Cardiac septum (tissue), 1 donor: ENCODE measurements around the gene SLC25A29. TPM values are rescaled to one million over a fixed set of nuclear protein-coding genes. Genes with fewer than 3 reads are reported as not detected.
"Not testable (repeated sequence)": the region's sequence is repeated elsewhere in the genome, so short reads cannot be mapped to it uniquely, and the experiment has no call there.

Experiments used
- DNase-seq: peaks from one replicate; pipeline ENCODE4 v3.0.0-alpha.2; 2020; ENCODE audit warnings: low spot score
- intact Hi-C: fragments of 100-400 bp; cut with DNase I; formaldehyde crosslinking; loops from one replicate; pipeline ENCODE4 v1.14.0; 2022
- total RNA-seq: library from RNA; stranded (reverse); fragmentation: NEBNext Ultra II Directional; extraction: Animal tissue kit (Norgen Biotek cat#: 25700); gene quantifications from one replicate; pipeline ENCODE4 v1.2.1, GENCODE V29; 2021
- donor health status: DM: no; HTN: no; CAD: no.

SLC25A29 gene
- total RNA-seq, 1 donor from 2014 or later: 29.3 TPM

DNA sequence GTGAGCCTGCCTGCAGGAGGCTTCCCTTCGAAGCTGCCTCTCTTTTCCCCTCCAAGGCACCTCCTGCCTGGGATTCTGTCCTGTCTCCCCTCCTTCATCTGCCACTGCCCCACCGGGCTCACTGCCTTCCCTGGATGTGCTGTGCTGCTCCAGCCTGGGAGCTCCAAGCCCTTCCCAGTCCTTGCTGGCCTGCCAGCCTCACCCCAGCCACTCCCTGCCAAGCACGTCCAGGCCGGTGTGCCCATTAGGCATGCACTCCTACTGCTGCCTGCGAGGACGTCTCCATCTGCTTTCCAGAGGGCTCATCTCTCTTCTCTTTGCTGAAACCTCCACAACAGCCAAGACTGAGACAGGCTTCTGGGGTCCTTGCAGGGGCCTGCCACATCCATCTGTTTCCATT is 8.5 kb upstream of the SLC25A29 start:
- DNase-seq: no peak
- intact Hi-C loops: no loop called here

DNA sequence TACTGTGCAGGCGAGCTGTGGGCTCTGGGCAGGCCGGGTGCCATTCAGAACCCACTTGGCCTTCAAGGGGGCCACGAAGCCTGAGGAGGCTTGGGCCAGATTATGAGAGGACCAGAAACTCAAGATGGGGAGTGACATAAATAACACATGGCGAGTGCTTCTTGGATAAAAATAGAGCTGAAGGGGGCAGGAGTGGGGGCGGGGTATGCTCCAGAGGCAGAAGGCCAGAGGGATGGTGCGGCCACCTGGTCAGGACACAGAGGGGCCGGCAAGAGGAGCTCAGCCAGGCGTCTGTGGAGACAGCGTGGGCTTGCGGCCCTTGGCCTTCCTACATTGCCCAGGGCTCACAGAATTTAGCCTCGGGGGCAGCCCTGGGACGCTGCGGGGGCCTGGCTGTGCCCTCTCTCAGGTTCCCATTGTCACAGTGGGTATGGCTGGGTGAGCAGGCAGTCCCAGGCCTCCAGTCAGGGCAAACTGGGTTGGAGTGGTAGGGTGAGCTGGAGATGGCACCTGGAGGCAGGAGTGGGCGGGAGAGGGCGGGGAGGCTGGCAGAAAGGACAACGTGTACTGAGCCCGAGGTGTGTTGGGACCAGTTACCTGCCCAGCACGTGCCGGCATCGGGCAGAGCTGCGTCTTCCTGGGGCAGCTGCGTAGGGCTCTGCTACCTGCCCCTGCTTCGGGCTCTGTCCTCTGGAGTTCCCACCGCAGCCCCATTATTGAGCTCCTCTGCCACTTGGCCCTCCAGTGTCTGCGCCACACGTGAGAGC is 7.4 kb upstream of the SLC25A29 start:
- DNase-seq: no peak
- intact Hi-C loops: no loop called here

DNA sequence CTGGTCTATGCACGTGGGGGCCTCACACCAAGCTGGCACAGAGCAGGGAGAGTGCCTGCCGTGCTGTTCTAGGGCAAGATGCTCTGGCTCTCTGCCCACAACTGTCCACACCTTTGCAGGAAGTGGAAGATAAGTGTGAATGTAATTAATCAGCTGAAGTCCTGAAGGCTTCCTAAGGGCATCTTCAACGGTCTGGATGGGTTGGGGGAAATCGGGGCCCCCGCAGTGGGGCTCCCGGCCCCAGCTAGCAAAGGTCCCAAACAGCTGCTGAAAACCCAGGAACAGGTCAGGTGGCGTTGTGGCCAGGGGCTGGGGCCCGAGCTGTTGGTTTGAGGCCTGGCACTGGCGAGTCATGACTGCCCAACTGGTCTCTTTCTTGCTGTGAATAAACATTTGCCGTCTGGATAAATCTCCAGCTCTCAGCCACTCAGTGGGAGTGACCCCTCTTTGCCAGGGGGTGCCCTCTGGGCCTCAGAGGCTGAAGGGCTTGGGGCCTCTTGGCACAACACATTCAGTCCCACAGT is 6.7 kb upstream of the SLC25A29 start:
- intact Hi-C loops: no loop called here
- DNase-seq: no peak

DNA sequence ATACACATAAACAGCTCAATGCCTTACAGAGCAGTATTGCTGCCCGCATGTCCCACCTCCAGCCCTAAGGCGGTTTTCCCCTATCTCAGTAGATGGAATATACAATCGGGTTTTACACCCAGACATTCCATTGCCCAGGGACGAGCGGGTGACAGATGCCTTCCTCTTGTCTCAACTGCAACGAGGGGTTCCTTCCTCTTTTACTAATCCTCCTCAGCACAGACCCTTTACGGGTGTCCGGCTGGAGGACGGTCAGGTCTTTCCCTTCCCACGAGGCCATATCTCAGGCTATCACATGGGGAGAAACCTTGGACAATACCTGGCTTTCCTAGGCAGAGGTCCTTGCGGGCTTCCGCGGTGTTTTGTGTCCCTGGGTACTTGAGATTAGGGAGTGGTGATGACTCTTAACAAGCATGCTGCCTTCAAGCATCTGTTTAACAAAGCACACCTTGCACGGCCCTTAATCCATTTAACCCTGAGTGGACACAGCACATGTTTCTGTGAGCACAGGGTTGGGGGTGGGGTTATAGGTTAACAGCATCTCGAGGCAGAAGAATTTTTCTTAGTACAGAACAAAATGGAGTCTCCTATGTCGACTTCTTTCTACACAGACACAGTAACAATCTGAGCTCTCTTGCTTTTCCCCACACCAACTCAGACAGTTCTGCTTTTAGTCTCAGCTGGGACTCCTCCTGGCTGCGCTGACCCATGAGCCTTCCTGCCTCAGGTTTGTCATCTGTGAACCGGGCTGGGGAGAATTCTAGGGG is 6.0 kb upstream of the SLC25A29 start:
- DNase-seq, intact Hi-C loops: not testable (repeated sequence)

DNA sequence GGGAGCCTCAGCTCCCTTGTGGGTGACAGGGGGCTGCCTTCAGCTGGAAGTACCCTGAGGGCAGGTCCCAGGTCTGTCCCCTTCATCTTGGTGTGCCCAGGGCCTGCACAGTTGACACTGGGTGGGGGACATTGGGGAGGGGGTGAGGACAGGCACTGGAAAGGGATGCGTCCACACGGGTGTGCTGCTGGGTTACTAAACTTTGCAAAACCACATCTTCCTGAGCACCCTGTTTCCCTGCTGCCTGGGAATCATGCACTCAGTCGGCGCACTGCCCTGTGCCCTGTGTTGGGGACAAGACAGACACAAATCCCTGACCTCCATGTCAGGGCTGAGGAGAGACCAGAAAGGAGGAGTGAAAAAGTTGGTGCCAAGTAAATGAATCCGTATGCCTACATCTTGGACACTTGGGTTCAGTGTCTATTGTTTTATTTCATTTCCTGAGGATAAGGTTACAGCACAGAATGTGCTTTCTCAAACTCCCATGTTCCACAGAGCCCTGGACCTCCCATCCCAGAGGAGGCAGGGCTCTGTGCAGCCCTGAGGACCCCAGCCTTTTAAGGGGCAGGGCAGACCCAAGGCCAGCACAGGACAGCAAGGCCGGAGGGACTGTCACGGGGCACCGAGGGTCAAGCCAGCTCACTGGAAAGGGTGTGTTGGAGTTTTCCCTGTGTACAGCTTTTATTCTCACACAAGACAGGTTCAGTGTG is 2.9 kb upstream of the SLC25A29 start:
- no peak for DNase-seq
- intact Hi-C loops: no loop called here

DNA sequence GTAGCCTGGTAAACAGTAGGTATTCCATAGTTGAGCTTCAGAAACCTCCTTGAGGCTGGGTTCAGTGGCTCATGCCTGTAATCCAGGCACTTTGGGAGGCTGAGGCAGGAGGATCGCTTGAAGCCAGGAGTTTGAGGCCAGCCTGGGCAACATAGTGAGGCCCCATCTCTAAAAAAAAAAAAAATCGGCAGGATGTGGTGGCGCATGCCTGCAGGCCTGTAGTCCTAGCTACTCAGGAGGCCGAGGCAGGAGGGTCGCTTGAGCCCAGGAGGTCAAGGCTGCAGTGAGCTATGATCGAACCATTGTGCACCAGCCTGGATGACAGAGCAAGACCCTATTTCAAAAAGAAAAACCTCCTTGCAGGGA is 2.2 kb upstream of the SLC25A29 start:
- intact Hi-C loops: not testable (repeated sequence)

DNA sequence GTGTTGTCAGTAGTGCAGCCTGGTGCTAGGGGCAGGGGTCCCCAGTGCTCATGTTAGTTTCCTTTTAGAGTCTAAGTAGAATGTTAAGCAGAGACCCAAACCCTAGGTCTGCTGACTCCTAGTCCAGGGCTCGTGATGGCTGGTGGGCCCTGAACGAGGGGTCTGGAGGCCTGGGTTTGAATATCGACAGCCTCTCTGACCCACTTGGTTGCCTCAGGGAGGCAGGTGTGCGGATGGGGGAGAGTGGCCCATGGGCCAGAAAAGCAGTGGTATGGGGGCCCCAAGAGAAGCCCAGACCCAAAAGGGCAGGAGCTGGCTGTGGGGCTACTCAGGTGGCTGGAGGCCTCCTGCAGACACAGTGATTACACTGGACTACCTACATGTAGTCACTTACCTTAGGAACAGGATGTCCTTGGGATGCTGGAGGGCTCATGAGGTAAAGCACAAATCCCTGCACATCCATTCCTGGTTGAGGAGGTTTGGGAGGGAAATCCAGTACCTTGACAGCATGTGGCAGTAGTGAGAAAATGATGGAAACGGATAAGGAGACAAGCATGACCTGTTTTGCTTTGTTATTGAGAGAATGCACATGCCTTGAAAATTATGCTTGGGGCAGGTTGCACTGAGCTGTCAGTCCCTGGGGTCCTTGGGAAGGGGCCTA is 1.7 kb upstream of the SLC25A29 start:
- DNase-seq: no peak
- intact Hi-C loops: no loop called here

More for the DNA sequence above, 2.2 kb upstream of the SLC25A29 start:
- not testable (repeated sequence) for DNase-seq

DNA sequence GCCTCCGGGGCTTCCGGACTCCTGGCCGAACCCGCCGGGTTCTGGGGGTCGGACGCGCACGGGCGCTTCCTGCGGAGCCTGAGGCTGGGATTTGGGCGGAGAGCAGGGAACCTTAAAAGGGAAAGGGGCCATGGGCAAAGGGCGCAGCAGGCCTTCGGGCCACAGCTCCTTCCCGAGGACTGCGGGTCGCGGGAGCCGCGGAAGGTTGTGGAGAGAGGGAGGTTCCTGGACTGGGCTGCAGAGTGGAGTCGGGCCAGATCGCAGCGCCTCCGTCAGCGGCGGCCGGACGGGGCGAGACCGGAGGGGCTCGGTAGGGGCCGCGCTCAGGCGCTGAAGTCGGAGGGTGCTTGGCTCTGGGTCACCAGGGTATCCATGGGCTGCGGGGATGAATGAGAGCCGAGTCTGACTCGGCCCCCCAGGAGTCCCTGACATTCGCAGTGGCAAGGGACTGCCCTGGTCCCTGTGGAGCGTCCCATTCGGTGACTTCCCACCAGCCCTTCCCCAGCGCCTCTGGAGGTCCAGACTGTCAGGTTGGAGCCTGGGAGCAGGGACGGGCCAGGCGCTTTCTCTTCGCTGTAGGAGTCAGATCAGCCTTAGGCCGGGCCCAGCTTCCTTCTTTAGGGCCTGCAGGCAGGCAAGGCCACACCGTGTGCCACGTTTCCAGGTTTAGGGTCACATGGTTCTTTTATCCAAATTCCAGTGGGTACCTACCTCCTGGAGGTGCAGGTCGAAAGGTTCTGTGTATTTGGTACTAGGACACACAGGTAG is 938 bp upstream of the SLC25A29 start:
- intact Hi-C loops: no loop called here
- no peak for DNase-seq

DNA sequence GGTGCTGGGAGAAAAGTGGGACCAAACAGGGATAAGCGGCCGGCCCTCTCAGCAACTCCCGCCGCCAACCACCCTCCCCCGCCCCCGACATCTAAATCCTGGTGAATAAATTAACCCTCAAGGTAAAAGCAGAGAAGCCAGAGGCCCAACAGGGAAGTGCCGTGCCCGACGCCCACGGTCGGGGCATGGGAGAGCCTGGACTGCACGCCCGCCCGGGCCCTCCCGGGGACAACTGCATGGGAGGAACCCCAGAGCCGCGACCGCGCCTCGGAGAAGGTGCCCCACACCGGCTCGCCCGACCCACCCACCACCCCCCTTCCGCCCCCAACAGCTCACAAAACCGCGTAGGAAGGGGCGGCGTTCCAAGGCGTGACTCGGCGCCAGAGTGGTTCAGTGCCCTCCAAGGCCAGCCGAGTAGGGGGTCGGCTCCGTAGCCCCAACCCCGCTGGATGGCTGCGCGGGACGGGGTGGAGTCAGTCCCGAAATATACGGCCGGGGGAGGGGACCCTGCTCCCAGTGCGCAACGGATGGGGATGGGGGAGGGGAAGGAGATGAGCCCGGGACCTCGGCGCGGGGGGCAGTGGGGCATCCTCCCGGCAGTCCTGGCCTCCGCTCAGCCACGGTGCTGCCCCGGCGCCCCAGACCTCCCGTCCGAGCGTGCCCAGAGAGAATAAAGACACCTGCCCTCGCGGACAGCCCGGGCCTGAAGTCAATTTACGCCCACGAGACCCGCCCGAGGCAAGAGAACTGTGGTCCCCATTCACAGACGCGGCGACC is 732 bp downstream of the SLC25A29 start:
- DNase-seq: no peak
- intact Hi-C loops: loop anchor here (2.0 kb wide), 1 partner anchor 71 kb away; the partner anchor contains the start of gene WDR25

DNA sequence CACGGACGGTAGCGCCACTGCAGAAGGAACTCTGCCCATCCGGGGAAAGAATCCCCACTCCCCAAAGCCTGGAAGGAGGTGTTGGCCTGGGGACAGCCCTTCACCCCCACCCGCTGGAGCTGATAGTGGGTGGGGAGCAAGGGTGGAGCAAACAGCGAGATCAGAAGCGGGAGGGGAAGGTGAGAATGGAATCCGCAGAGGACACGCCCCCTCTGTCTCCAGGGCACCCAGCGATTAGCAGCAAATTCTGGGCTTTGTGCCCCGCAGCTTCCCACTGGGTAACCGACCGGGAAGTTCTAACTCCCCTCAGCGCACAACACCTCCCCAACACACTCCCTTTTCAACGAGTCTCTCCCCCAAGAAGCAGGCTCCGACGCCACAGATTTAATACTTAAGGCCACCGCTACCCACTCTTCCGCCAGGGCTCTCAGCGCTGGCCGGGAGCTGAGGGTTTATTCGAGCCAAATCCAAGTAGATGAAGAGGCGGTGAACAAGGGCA is 1.4 kb downstream of the SLC25A29 start:
- DNase-seq: no peak
- intact Hi-C loops: loop anchor here (2.0 kb wide), 1 partner anchor 72 kb away; the partner anchor contains the start of gene WDR25

DNA sequence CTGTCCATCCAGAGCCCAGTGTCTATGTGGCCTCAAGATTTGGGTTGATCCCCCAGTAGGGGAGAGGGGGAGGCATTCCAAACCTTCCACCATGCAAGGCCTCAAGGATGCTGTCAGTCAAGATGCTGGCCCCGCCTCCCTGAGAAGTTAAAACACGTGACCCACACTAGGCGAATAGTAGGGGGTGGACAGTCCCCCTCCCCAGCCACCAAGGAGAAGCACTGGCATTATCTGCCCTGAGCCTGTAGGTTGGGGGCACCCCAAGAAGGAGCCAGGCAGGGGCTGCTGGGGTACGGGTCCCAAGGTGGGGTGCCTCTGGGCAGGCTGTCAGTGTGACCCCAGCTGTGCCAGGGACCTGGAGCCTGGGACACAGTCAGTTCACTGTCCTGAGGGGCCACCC is 2.3 kb downstream of the SLC25A29 start:
- no peak for DNase-seq
- intact Hi-C loops: loop anchor here (2.0 kb wide), 1 partner anchor 73 kb away; the partner anchor contains the start of gene WDR25

DNA sequence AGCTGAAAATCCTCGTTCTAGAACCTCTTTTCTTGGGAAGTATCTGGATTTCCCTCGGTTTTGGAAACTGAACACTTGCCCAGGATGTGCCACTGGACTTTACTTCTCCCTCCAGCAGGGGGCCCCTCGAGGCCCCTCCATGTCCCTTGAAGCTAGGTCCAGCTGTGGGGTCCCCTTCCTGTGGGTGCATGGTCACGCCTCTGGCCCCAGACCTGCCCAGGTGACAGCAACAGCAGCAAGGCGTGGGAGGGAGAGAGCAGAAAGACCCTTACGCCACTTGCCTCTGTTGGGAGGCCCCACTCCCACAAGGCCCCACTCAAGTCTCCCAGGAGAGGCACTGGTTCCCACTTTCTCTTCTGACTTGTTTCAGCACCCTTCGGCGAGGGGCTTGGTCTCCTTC is 3.1 kb downstream of the SLC25A29 start:
- DNase-seq: no peak
- intact Hi-C loops: no loop called here

DNA sequence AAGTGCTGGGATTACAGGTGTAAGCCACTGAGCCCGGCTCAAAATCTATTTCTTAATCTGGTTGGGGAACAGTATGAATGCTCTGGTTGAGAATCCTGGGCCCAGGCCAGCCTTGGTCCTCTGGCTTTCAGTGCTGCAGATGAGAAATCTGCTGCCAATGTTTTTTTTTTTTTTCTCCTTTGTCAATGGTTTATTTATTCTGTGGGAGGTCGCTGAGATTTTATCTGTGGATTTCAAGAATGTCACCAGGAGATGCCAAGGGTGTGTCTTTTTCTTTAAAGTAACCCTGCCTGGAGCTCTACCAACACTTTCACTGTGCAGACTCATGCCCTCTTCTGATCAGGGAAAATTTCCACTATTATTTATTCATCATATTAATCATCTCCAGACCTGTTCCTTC is 3.6 kb downstream of the SLC25A29 start:
- intact Hi-C loops: no loop called here
- DNase-seq: no peak

DNA sequence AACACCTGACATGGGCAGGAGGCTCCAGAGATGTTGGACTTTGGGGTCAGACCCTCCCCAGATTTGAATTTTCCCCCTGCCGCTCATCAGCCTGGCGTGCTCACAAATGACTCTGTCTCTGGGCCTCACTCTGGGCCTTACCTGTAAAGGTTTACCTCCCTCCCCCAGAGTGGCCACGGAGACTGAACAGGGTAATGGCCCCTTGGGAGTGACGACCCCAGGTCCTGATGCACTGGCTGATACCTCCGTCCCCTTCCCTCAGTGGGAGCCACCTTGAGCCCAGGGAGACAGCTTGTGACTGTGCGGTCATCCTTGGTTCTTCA is 7.0 kb downstream of the SLC25A29 start:
- intact Hi-C loops: no loop called here
- no peak for DNase-seq

DNA sequence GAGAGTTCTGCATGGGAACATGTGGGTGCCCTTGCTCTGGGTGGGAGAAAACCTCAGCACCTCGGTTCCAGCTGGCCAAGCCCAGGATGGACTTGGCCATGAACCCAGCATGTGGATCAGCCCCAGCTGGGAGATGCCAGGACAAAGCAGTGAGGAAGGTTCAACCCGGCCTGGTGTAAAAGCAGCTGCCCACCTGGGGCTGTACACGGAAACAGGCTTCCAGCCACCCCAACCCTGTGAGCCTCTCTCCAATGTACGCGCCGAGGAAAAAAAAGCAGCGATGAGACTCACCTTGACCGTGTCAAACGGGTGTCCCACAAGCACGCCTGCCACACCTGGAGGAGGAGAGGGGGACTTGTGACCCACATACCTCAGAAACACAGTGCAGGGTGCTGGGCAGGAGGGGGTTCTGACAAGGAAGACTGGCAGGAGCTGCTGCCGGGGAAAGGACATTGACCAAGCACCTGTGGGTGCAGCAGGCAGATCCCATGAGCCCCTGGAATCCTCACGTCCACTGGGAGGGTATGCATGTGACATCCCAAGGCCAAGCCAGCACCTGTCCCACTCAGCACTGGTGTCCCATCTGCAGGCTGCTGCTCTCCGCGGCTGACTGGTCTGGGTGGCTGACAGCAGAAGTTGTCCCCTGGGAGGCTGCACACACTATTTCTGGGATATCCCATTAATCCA is 7.5 kb downstream of the SLC25A29 start:
- no peak for DNase-seq
- intact Hi-C loops: no loop called here

DNA sequence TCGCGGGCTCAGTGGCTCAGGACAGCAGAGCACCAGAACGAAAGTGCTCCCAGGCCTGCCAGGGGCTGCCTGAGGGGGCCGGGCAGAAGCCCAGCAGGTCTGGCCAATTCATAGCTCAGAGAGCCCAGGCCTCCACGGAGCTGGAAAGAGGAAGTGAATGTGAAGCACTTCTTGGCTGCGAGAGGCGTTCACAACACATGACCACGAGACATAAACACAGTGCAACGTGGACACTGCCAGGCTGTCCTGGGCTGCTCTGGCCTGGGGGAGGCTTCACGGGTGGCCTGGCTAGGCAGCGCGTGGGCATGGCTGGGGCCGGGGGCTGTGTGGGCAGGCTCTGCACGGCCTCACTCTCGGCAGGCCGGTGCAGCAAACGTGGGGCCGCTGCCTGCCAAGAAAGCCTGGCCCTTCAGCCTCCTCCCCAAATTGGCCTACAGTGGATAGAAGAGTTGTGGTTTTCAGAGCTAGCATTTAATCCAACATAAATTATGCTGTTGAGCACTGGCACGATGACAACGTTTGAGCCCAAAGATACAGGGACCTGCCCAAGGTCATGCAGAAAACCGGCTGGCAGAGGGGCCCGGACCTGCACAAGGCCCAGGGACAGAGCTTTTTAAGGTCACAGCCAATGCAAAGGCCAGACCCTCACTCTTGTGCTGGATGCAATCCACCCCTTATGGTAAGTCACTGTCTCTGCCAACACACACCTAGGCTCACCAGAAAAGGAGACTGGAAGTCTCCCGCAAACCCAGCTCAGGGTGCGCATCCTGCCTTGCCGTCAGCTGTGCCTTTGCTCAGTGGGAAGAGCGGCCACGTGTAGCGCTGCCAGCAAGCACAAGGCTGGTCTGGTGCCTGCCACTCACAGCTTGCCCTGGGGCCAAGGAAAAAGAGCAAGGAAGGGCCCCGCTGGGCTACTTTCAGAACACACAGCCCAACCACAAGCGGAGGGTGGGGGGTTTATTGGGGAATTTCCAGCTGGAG is 8.6 kb downstream of the SLC25A29 start:
- peak; percentile 88 for DNase-seq
- intact Hi-C loops: no loop called here
